HG02943 (cell line): ENCODE results near the gene ZFYVE28.

Source experiments
- ATAC-seq: cut with Tn5 transposase; IDR thresholded peaks from one replicate; pipeline ENCODE4 v1.9.1; 2021; ENCODE audit warnings: mild to moderate bottlenecking, low read depth, moderate library complexity; ENCODE audit not compliant: unreplicated experiment

The ZFYVE28 gene

GRCh38 chr4:2446656-2447564, 28.5 kb upstream of the ZFYVE28 start:
- no peak for ATAC-seq

GRCh38 chr4:2445571-2445970, 27.1 kb upstream of the ZFYVE28 start:
- no peak for ATAC-seq

- ATAC-seq = no peak
Measured at GRCh38 chr4:2445130-2445529, 26.7 kb upstream of the ZFYVE28 start.

GRCh38 chr4:2443956-2444740, 25.7 kb upstream of the ZFYVE28 start:
- no peak for ATAC-seq

- no peak for ATAC-seq
Measured at GRCh38 chr4:2443061-2443730, 24.8 kb upstream of the ZFYVE28 start.

- ATAC-seq = no peak
Measured at GRCh38 chr4:2442175-2442993, 23.9 kb upstream of the ZFYVE28 start.

GRCh38 chr4:2441393-2442174, 23.1 kb upstream of the ZFYVE28 start:
- peak; percentile 71 for ATAC-seq

- no peak for ATAC-seq
Measured at GRCh38 chr4:2438822-2439718, 20.6 kb upstream of the ZFYVE28 start.

GRCh38 chr4:2437475-2438215, 19.2 kb upstream of the ZFYVE28 start:
- ATAC-seq = no peak

- ATAC-seq = no peak
Measured at GRCh38 chr4:2436761-2437474, 18.5 kb upstream of the ZFYVE28 start.

- no peak for ATAC-seq
Measured at GRCh38 chr4:2436301-2436700, 17.9 kb upstream of the ZFYVE28 start.

GRCh38 chr4:2434420-2434819, 16.0 kb upstream of the ZFYVE28 start:
- no peak for ATAC-seq

GRCh38 chr4:2433609-2434350, 15.3 kb upstream of the ZFYVE28 start:
- ATAC-seq = no peak

- ATAC-seq = no peak
Measured at GRCh38 chr4:2432991-2433530, 14.6 kb upstream of the ZFYVE28 start.

GRCh38 chr4:2432004-2432403, 13.6 kb upstream of the ZFYVE28 start:
- no peak for ATAC-seq
